GM12865 (cell line): ENCODE data around the gene ENTPD8.
"Not testable (repeated sequence)": the region's sequence is repeated elsewhere in the genome, so short reads cannot be mapped to it uniquely, and the experiment has no call there.

Source experiments
- DNase-seq: peaks from one replicate; pipeline ENCODE4 v3.0.0; 2010; ENCODE audit warnings: low read depth
- H3K4me3 ChIP-seq: 2 replicates; pipeline ENCODE4 v1.5.1; 2011; ENCODE audit warnings: mild to moderate bottlenecking, low read depth, low read length, control low read depth
- CTCF ChIP-seq: IDR thresholded peaks from 2 replicates; pipeline ENCODE4 v1.5.1; 2011; ENCODE audit warnings: low read length, control low read depth, low read depth, inconsistent platforms; ENCODE audit not compliant: insufficient read depth; ENCODE audit errors: missing control alignments

ENTPD8 gene

GRCh38 chr9:137476856-137477255, 35.7 kb upstream of the ENTPD8 start:
- TF ChIP-seq CTCF = no peak
- DNase-seq = no peak
- no peak overlapping the region for H3K4me3 ChIP-seq

- DNase-seq = no peak
- no peak overlapping the region for H3K4me3 ChIP-seq
- no peak for TF ChIP-seq CTCF
Measured at GRCh38 chr9:137475666-137476065, 34.5 kb upstream of the ENTPD8 start.

GRCh38 chr9:137474271-137474670, 33.1 kb upstream of the ENTPD8 start:
- DNase-seq = no peak
- no peak overlapping the region for H3K4me3 ChIP-seq
- no peak for TF ChIP-seq CTCF

GRCh38 chr9:137470785-137471184, 29.6 kb upstream of the ENTPD8 start:
- no peak for TF ChIP-seq CTCF
- DNase-seq = no peak
- no peak overlapping the region for H3K4me3 ChIP-seq

- TF ChIP-seq CTCF = no peak
- H3K4me3 ChIP-seq = no peak overlapping the region
- no peak for DNase-seq
Measured at GRCh38 chr9:137467896-137468295, 26.7 kb upstream of the ENTPD8 start.

- no peak for DNase-seq
- no peak for TF ChIP-seq CTCF
- no peak overlapping the region for H3K4me3 ChIP-seq
Measured at GRCh38 chr9:137467161-137467581, 26.0 kb upstream of the ENTPD8 start.

GRCh38 chr9:137466389-137467085, 25.4 kb upstream of the ENTPD8 start:
- H3K4me3 ChIP-seq, DNase-seq: not testable (repeated sequence)
